Activated T-cell treated with anti-CD3 and anti-CD28 coated beads, Interleukin-2, amount 50 U/mL, for 4 hours (primary cell): ENCODE data around the gene NEUROG2. TPM values are rescaled to one million over a fixed set of nuclear protein-coding genes. Genes with fewer than 3 reads are reported as not detected.
"Not testable (repeated sequence)": the region's sequence is repeated elsewhere in the genome, so short reads cannot be mapped to it uniquely, and the experiment has no call there.

ENCODE experiments used
- ATAC-seq, 2 donors: fragments of 200-7000 bp; cut with Tn5 transposase; one replicate each; pipeline ENCODE4 v1.10.0; 2021
- DNase-seq: peaks from one replicate; pipeline ENCODE4 v3.0.0-alpha.2; 2020
- H3K27me3 Mint-ChIP-seq: one replicate; pipeline ENCODE4 v1.8.0; 2021; ENCODE audit warnings: low read depth, mixed read lengths
- H3K36me3 Mint-ChIP-seq: one replicate; pipeline ENCODE4 v1.8.0; 2022; ENCODE audit warnings: mixed read lengths; ENCODE audit not compliant: insufficient read depth
- H3K4me1 Mint-ChIP-seq: one replicate; pipeline ENCODE4 v1.8.0; 2021; ENCODE audit warnings: low read depth, mixed read lengths
- H3K4me3 Mint-ChIP-seq: one replicate; pipeline ENCODE4 v1.8.0; 2021; ENCODE audit warnings: mild to moderate bottlenecking, moderate library complexity, mixed read lengths
- H3K9me3 Mint-ChIP-seq: one replicate; pipeline ENCODE4 v1.8.0; 2021; ENCODE audit warnings: mixed read lengths
- total RNA-seq, 3 donors: library from RNA; stranded (reverse); gene quantifications; one replicate each; pipeline ENCODE4 v1.2.1, GENCODE V29; 2021

The NEUROG2 gene
- total RNA-seq, 3 donors from 2014 or later = 0.11 TPM; not detected in 2

DNA sequence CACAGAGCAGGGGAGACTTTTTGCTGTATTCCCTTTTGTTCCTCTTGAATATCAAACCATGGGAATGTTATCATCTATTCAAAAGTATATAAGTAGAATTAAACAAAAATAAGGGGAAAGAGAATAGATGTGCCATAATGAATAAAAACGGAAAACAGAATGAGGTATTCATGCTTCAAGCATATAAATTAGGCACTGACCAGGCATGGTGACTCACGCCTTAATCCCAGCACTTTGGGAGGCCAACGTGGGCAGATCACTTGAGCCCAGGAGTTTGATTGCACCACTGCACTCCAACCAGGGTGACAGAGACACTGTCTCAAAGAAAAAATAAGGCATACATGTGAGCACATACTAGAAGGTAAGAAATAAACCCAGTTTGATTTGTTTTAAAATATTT is 16.3 kb upstream of the NEUROG2 start:
- Mint-ChIP-seq H3K27me3 (peaks cover 31% of the 10 kb centered on the region), H3K4me1 (no peaks in the 10 kb centered on the region), H3K36me3 (no peaks in the 10 kb centered on the region), H3K4me3 (no peak overlapping the region), H3K9me3 (no peaks in the 10 kb centered on the region)
- ATAC-seq (no peak), DNase-seq (no peak)

DNA sequence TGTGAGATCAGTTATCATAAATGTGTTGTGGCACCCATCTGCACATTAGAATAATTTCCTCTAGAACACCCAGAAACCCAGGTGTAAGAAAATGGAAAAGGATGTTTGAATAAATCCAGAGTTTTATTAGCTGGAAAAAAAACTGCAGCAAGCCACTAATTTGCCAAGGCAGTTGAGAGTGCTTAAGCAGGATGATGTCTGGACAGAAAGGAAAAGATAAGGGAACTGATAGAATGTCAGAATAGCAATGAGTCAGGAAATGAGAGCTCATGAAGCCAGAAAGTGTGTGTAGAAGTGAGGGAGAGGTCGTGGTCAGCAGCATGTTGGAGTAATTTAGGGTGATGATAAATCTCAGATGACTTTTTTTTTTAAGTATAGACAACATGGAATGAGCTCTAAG is 15.2 kb upstream of the NEUROG2 start:
- Mint-ChIP-seq H3K4me3 (no peak overlapping the region), H3K36me3 (no peaks in the 10 kb centered on the region), H3K9me3 (no peaks in the 10 kb centered on the region), H3K27me3 (peaks cover 32% of the 10 kb centered on the region), H3K4me1 (no peaks in the 10 kb centered on the region)
- DNase-seq = no peak
- no peak for ATAC-seq

DNA sequence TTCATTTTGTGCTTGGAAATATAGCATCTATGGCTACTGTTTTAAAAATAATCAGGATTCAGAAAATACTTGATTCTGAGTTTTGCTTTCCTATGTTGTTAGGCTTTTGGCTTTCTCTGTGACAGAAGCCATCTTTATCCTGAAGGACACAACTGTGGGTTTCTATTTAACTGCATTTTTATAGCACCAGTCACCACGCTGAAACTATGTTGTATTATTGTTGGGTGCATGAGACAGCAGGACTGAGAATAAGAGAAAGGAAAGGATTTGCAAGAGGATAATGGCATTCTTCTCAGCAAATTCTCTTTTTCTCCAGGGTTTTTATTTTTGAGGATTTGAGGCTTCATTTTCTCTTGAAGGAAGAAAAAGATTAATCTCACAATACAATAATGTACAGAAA is 10.1 kb upstream of the NEUROG2 start:
- peaks cover 46% of the 10 kb centered on the region for H3K27me3 Mint-ChIP-seq
- no peak for DNase-seq

DNA sequence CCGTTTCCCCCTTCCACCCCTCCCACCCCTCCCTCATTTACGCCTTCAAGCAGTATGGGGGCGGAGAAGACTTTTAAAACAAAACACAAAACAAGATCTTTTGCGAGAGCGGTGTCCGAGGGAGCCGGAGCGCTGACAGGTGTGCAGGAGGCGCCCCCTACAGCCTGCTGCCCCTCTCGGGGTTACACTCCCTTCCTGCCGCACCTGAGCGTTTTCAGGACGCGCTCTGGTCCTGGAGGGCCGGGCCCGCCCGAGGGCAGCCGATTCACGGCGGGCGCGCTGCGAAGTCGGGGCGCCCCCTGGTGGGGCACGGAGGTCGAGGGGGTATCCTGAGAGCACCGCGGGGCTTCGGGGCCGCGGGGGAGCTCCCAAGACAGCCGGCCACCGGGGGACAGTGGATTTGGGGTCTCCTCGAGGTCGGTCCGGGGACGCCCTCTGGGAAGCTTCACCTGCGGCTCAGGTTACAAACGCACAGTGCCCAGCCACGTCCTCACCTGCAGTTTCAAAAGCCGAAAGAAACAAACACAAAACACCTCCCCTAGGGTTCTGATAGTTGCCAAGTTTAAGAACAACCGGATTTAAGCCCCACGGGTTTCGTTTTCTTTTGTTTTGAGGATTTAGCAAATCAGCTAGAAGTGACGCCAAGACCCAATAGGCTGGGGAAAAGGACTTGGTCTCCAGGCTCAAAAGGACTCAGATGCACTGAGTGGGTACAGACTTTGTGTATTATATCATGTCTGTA is 8.0 kb upstream of the NEUROG2 start:
- ATAC-seq (peak; percentile 85 to 95), DNase-seq (peak; percentile 74)
- Mint-ChIP-seq H3K4me3 (peak overlapping the region; percentile 77), H3K36me3 (no peaks in the 10 kb centered on the region), H3K27me3 (peaks cover 50% of the 10 kb centered on the region), H3K4me1 (peaks cover 16% of the 10 kb centered on the region), H3K9me3 (peaks cover 3% of the 10 kb centered on the region)

More for the DNA sequence above, 10.1 kb upstream of the NEUROG2 start:
- Mint-ChIP-seq H3K4me1 (peaks cover 10% of the 10 kb centered on the region), H3K4me3 (no peak overlapping the region), H3K36me3 (no peaks in the 10 kb centered on the region), H3K9me3 (no peaks in the 10 kb centered on the region)
- no peak for ATAC-seq

DNA sequence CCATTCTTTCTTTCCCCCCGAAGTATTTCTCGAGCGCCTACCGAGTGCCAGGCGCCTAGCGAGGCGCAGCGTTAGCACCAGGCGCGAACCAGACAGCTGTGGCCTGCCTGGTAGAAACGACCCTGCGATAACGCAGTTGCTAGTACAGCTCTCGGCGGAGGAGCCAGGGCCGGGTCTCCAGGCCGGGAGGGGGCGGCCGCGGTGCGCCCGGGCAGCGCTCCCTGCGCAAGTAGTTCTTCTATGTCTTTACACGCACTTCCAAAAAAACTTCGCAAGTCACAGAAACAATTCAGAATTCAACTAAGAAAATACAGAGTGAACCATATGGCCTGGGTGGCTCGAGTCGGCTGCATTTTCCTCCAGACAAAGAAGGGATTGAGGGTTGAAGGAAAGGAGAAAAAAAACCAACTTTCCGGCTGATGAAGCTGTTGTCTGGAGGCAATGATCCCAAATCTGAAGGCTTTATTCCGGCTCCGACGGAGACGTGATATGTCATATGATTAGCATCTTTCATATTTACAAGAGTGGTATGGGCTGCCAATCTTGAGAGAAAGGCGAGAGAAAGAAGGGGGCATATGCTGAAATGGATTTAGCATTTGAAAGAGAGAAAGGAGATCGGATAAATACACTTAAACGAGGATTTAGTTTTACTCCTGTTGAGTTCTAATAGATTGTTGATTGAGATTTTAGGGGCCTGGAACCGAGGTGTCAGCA is 7.2 kb upstream of the NEUROG2 start:
- peak overlapping the region; percentile 77 for H3K4me3 Mint-ChIP-seq
- ATAC-seq (peak; percentile 59 to 69), DNase-seq (peak; percentile 39)
- peaks cover 19% of the 10 kb centered on the region for H3K4me1 Mint-ChIP-seq
- H3K9me3 Mint-ChIP-seq = peaks cover 3% of the 10 kb centered on the region
- H3K36me3 Mint-ChIP-seq = no peaks in the 10 kb centered on the region
- peaks cover 57% of the 10 kb centered on the region for H3K27me3 Mint-ChIP-seq

DNA sequence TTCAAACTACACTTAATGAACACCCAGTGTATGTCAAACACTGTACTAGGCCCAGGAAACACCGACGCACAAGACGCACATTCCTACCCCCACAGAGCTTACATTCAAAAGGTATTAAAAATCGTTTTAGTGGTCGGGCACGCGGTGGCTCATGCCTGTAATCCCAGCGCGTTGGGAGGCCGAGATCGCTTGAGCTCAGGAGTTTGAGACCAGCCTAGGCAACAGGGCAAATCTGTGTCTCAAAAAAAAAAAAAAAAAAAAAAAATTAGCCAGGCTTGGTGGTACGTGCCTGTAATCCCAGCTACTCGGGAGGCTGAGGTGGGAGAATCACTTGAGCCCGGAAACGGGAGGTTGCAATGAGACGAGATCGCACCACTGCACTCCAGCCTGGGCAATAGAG is 6.5 kb upstream of the NEUROG2 start:
- peak overlapping the region; percentile 77 for H3K4me3 Mint-ChIP-seq
- DNase-seq, ATAC-seq, H3K36me3 Mint-ChIP-seq, H3K9me3 Mint-ChIP-seq: not testable (repeated sequence)
- peaks cover 26% of the 10 kb centered on the region for H3K4me1 Mint-ChIP-seq
- peaks cover 64% of the 10 kb centered on the region for H3K27me3 Mint-ChIP-seq

DNA sequence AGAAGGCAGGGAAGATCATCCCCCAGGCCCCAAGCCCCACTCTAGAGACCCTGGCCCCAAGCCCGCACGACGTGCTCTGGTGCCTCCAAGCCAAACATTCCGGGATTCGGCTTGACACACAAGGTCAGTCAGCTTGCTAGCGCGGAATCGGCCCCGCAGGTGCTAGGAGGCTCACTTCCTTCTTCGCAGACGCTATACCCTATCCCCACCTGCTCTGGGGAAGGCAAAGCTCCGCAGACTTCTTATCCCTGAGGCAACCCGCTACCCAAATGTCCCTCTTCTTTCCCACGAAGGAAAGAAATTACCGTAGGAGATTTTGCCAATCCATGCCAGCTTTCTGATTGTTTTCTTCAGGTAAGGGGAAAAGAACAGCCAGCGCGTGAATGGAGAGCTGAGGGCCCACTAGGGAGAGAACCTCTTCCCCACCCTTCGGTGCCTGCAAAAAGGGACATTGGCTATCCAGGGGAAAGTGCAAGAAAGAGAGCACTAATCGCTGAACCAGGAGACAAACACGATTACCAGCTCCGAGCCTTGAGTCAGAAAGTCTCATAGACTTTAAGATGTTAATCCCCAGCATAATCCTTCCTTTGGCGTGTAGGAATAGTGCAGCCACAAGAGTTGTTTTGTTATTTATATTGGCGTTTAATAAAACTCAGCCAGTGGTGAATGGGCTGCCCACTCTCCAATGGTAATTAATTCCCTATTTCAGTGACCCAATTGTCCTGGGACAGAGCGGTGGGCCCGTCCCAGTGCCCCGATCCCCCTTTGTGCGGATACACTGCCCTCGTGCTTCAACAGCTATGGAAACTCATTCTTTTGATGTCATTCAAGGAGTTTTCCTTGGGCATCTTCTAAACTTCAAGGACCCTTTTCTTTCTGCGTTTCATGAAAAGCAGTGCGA is 5.4 kb upstream of the NEUROG2 start:
- H3K4me1 Mint-ChIP-seq = peaks cover 34% of the 10 kb centered on the region
- no peaks in the 10 kb centered on the region for H3K36me3 Mint-ChIP-seq
- DNase-seq = no peak
- no peak for ATAC-seq
- H3K9me3 Mint-ChIP-seq = peaks cover 3% of the 10 kb centered on the region
- no peak overlapping the region for H3K4me3 Mint-ChIP-seq
- H3K27me3 Mint-ChIP-seq = peaks cover 73% of the 10 kb centered on the region

DNA sequence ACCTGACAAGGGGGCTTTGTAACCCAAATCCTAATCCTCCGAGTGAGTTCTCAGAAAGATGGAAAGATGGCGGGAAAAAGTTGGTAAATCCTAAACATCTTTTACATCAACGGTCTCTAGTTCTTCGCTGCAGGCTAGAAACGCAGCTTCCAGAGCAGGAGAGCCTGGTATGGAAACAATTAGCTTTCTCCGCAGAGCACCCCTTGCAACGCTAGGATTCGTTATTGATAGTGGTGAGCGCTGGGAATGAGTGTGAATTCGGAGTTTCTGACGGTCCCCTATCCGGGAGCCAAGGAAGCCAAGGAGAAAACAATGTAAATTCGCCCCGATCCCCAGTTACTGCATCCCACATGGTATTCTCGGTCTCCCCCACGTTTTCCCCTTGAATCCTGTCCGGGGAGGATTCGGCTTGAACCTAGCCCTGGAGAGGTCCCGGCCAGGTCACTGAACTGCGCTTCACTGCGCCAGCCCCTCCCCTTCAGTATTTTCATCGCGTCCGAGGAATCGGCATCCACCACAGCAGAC is 4.7 kb upstream of the NEUROG2 start:
- no peaks in the 10 kb centered on the region for H3K36me3 Mint-ChIP-seq
- H3K27me3 Mint-ChIP-seq = peaks cover 73% of the 10 kb centered on the region
- peaks cover 3% of the 10 kb centered on the region for H3K9me3 Mint-ChIP-seq
- H3K4me3 Mint-ChIP-seq = no peak overlapping the region
- H3K4me1 Mint-ChIP-seq = peaks cover 39% of the 10 kb centered on the region
- ATAC-seq = no peak
- DNase-seq = no peak

DNA sequence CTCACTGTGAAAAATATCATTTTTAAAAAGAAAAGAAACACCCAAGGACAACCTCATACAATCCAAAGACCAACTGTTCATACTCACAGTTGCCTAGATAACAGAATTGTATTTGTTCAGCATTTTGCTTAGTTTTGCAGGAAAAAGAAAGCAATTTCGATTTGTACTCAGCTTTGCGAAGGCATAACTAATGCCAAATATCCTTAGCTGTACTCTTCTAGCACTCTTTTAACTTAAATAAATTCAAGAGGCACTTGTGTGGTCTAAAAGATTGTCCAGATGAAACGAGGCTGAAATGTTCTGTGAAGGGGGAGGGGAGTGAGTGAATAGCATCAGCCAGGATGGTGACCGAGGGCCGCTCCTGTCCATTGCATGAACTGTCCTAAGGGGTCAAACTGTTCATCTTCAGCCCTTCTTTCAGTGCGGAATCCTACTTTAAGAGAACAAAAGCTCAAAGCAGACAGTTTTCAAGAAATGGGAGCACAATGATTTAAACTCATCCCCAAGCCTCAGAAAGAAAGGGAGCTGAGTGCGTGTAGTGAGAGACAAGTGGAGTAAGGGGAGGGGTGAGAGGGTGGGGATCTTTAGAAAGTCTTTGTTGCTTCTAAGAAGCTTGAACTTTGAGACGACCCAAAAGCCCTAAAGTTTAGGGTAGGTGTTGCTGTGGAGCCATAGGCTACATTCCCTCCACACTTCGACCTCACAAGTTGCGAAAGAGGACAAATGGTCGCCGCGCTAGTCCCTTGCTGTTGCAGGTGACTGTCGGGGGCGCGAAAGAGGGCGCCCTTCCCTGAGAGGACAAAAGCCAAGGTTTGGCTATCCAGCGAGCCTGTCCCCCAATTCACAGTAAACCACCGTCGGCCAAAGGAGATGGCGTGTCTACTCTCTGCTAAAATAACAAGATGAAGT is 4.0 kb upstream of the NEUROG2 start:
- DNase-seq (no peak), ATAC-seq (no peak)
- H3K4me3 Mint-ChIP-seq = no peak overlapping the region
- peaks cover 3% of the 10 kb centered on the region for H3K9me3 Mint-ChIP-seq
- peaks cover 42% of the 10 kb centered on the region for H3K4me1 Mint-ChIP-seq
- H3K36me3 Mint-ChIP-seq = no peaks in the 10 kb centered on the region
- H3K27me3 Mint-ChIP-seq = peaks cover 77% of the 10 kb centered on the region

DNA sequence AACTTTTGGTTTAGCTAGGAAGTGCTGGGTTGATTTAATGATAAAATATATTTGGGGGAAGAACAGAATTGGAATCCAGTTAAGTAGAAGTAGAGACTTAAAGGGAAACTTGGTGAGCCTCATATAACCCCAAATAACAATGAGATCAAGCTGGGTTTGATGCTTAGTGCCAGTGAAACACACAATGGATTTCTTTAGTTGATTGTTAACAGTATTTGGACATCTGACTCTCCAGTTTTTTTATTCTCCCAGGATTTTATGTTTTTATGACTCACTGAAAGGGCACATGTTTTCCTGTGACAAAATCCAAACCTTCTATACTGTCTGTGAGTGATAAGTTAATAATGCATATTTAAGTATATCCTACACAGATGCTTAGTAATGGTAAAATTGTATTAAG is 2.7 kb upstream of the NEUROG2 start:
- no peak overlapping the region for H3K4me3 Mint-ChIP-seq
- no peak for ATAC-seq

DNA sequence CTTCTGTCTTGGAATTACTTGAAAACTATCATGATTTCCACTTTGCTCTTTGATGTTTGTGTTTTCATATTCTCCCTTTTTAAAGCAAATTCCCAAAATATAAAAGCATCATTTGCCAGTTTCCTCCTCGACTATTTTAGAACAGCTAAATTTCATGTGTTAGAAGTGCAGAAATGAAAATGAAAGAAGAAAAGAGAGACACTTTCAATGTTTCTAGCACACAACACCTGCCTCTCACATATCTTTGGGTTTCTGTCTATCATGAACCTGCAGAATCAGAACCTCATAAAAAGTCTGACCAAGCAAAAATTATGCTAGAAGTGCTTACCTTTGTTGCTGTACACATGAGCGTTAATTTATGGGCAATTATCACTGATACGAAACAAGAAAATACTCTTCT is 1.9 kb upstream of the NEUROG2 start:
- Mint-ChIP-seq H3K27me3 (peaks cover 89% of the 10 kb centered on the region), H3K4me1 (peaks cover 47% of the 10 kb centered on the region), H3K4me3 (peak overlapping the region; percentile 52), H3K36me3 (peaks cover 1% of the 10 kb centered on the region), H3K9me3 (peaks cover 3% of the 10 kb centered on the region)
- ATAC-seq (no peak), DNase-seq (no peak)

More for the DNA sequence above, 2.7 kb upstream of the NEUROG2 start:
- DNase-seq = no peak
- peaks cover 88% of the 10 kb centered on the region for H3K27me3 Mint-ChIP-seq
- peaks cover under 1% of the 10 kb centered on the region for H3K36me3 Mint-ChIP-seq
- H3K9me3 Mint-ChIP-seq = peaks cover 3% of the 10 kb centered on the region
- H3K4me1 Mint-ChIP-seq = peaks cover 51% of the 10 kb centered on the region

DNA sequence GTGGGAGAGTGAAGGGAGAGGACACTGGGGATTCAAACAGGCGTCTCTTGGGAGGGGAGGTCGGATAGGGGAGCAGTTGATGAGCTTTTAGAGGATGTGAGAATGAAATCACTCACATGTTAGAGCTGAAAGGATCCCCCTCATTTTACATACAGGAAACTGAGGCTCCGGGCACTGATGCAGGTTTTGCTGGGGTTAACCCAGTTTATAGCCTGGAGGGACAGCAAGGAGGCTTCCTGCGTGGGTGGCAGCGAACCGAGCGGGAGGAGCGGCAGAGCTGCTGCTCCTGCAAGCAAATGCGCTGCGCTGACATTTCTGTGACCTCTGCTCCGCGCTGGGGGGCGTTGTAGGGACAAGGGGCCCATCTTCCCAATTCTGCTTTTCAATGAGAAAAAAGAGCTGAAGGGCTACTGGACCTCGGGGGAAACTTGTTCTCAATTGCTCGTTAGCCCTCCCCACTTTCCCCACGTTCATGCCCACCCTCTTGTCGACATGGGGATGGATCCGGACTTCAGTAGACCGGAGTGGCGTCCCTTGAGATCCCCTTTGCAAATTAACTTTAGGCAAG is 1.2 kb upstream of the NEUROG2 start:
- ATAC-seq (no peak), DNase-seq (no peak)
- Mint-ChIP-seq H3K27me3 (peaks cover 91% of the 10 kb centered on the region), H3K4me1 (peaks cover 43% of the 10 kb centered on the region), H3K36me3 (peaks cover 1% of the 10 kb centered on the region), H3K4me3 (peak overlapping the region; percentile 52), H3K9me3 (peaks cover 7% of the 10 kb centered on the region)

DNA sequence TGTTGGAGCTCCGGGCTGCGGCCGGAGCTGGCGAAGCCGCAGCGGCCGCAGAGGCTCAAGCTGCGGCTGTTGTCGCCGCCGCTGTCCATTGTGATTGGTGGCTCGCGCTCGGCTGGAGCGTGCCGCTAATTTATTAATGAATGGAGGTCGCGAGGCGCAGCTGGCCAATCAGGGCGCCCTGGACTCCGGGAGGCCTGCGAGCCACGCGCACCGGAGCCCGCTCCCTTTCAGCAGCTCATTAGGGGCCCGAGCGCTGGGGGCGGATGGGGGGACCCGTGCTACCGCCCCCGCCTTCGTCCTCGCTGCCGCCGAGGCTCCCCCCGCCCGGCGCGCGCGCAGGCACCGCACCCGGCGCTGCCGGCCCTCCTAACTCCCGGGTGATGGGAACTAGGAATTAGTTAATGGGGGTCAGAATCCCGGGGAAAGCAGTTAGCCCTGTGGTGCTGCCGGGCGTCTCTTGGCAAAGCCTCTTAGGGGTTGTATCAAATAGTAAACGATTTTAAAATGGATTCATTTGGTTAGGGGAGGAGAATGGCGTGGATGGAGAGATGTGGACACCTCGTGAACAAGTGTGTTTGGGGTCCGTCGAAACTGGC is 589 bp upstream of the NEUROG2 start:
- Mint-ChIP-seq H3K9me3 (peaks cover 8% of the 10 kb centered on the region), H3K4me1 (peaks cover 43% of the 10 kb centered on the region), H3K4me3 (peak overlapping the region; percentile 86), H3K36me3 (peaks cover 1% of the 10 kb centered on the region), H3K27me3 (peaks cover 91% of the 10 kb centered on the region)
- no peak for ATAC-seq
- DNase-seq = no peak
